Heart right ventricle (tissue), 16 donors: ENCODE results near the gene SKAP1. TPM values are rescaled to one million over a fixed set of nuclear protein-coding genes. Genes with fewer than 3 reads are reported as not detected.

ENCODE experiments used
- ATAC-seq, 8 donors: fragments of 200-7000 bp; cut with Tn5 transposase; one replicate each; pipeline ENCODE4 v1.9.1; 2020; ENCODE audit warnings: mild to moderate bottlenecking in 8 of 8, moderate library complexity in 8 of 8, moderate number of reproducible peaks in 1 of 8
- DNase-seq, 2 donors: peaks; one replicate each; pipeline ENCODE4 v3.0.0-alpha.2; 2020
- H3K27ac ChIP-seq, 10 donors: fragments of 200-600 bp; sonication (generic) in 2 of 10; one replicate each; pipeline versions ENCODE4 v1.5.0 to v1.8.0; 2020 to 2022; ENCODE audit warnings: mild to moderate bottlenecking in 3 of 10
- H3K27me3 ChIP-seq, 7 donors: fragments of 200-600 bp; one replicate each; pipeline ENCODE4 v1.8.0; 2021 to 2022; ENCODE audit warnings: mild to moderate bottlenecking in 2 of 7
- H3K36me3 ChIP-seq, 9 donors: fragments of 200-600 bp; sonication (generic) in 1 of 9; one replicate each; pipeline versions ENCODE4 v1.5.0 to v1.8.0; 2020 to 2022; ENCODE audit warnings: mild to moderate bottlenecking in 2 of 9
- H3K4me1 ChIP-seq, 9 donors: fragments of 200-600 bp; sonication (generic) in 1 of 9; one replicate each; pipeline versions ENCODE4 v1.5.0 to v1.8.0; 2020 to 2022; ENCODE audit warnings: mild to moderate bottlenecking in 4 of 9
- H3K4me3 ChIP-seq, 10 donors: fragments of 200-600 bp; sonication (generic) in 2 of 10; one replicate each; pipeline versions ENCODE4 v1.5.0 to v1.8.0; 2020 to 2022; ENCODE audit warnings: mild to moderate bottlenecking in 7 of 10, moderate library complexity in 2 of 10
- H3K9me3 ChIP-seq, 11 donors: fragments of 200-600 bp in 10 of 11; sonication (generic) in 2 of 11; one replicate each; pipeline versions ENCODE4 v1.5.0 to v1.8.0; 2013 to 2022; ENCODE audit warnings: mild to moderate bottlenecking in 2 of 11, control low read depth in 1 of 11, moderate library complexity in 1 of 11
- CTCF ChIP-seq, 9 donors: fragments of 200-600 bp; sonication (generic) in 2 of 9; IDR thresholded peaks; one replicate each; pipeline versions ENCODE4 v1.5.0 to v1.8.0; 2021 to 2022; ENCODE audit warnings: antibody characterized with exemption in 9 of 9, mild to moderate bottlenecking in 5 of 9, moderate library complexity in 1 of 9
- WGBS, 2 donors: extraction: QIAGEN DNeasy Blood & Tissue Kit; methylation state at CpG; one replicate each; pipeline ENCODE4 v1.1.7; 2013; ENCODE audit warnings: inconsistent platforms in 1 of 2; 5-methylcytosine and 5-hydroxymethylcytosine counted together
- intact Hi-C, 10 donors: fragments of 100-400 bp; cut with DNase I; formaldehyde crosslinking; loops; one replicate each; pipeline versions ENCODE4 v1.11.1 to v1.14.2; 2022
- polyA plus RNA-seq, 2 donors: library from polyadenylated mRNA; stranded (reverse); fragments of 200-250 nt; gene quantifications; one replicate each; pipeline ENCODE4 v1.2.3, GENCODE V29; 2013
- total RNA-seq, 10 donors: library from RNA; stranded (reverse); fragmentation: NEBNext Ultra II Directional in 3 of 10; extraction: Animal tissue kit (Norgen Biotek cat#: 25700) in 3 of 10; gene quantifications; one replicate each; pipeline versions ENCODE4 v1.2.1 to v1.2.4, GENCODE V29; 2021 to 2023
- donor health status: Arrhythmogenic right ventricular cardiomyopathy.
- donor health status: ischemic (EF 13 %, LVEDD 7.1; RV severe dilation, severe dysfunction).
- donor health status: healthy with polysubstance abuse.
- donor health status: DM: no; HTN: yes; CAD: no.
- donor health status: DM: no; HTN: no; CAD: no.
- donor health status: ischemic (EF 25% LVEDD 6.9; RV normal size, moderate dysfunction).
- donor health status: ischemic (EF 25% LVEDD 5.7; RV mildly dilated, moderate dysfunction).
- donor health status: healthy.
- donor health status: DM: yes; HTN: yes; CAD: no.
- donor health status: Ischemic cardiomyopathy.
- donor health status: ischemic (EF 35%, LVEDD 5.7; RV mildly dilated, moderate dysfunction).
- donor health status: nonischemic (EF 11% LVEDD 7.7; RV severe dilation, severe dysfunction).
- donor health status: DM: yes; HTN: yes; CAD: no.
- donor health status: PGD.
- donor health status: ischemic (EF 29% LVEDD 5.4; RV normal size, mild dysfunction).
- donor health status: nonischemic (EF 23%, LVEDD 6.1; RV moderate dilation, normal function).

SKAP1 gene
- total and polyA plus RNA-seq, 12 donors: 0.33 to 1.7 (median 0.75) TPM; not detected in 5

GRCh38 chr17:48169926-48170325 lies 260.1 kb downstream of the SKAP1 start:
- WGBS, 2 donors: 66 to 76% methylated on average over 1 of the region's 1 CpG
- Histone ChIP-seq H3K4me3 (no peak overlapping the region), H3K27me3 (peaks cover 5 to 71% (median 44%) of the 10 kb centered on the region in 7 donors), H3K9me3 (no peaks in the 10 kb centered on the region), H3K27ac (no peak overlapping the region), H3K36me3 (no peaks in the 10 kb centered on the region), H3K4me1 (no peaks in the 10 kb centered on the region)
- TF ChIP-seq CTCF (IDR thresholded peaks at IDR 0.05): no peak
- intact Hi-C loops: loop anchor here in 1 of 10 donors (10.0 kb wide), 1 partner anchor 445 kb away; the partner anchor contains the start of genes HOXB7 and HOXB8
- DNase-seq (no peak), ATAC-seq (no peak)

- H3K4me3 ChIP-seq: no peak overlapping the region
- no peak for ATAC-seq
- no peak overlapping the region for H3K27ac ChIP-seq
- intact Hi-C loops: loop anchor here in 1 of 10 donors (10.0 kb wide), 1 partner anchor 451 kb away; the partner anchor contains the start of genes HOXB7 and HOXB8
- H3K4me1 ChIP-seq: peaks cover 0 to 5% (median 0%) of the 10 kb centered on the region in 9 donors
- DNase-seq: no peak
- TF ChIP-seq CTCF (IDR thresholded peaks at IDR 0.05): no peak
- peaks cover 5 to 44% (median 22%) of the 10 kb centered on the region in 7 donors for H3K27me3 ChIP-seq
- H3K9me3 ChIP-seq: no peaks in the 10 kb centered on the region
- WGBS, 2 donors: 92 to 93% methylated on average over 1 of the region's 1 CpG
- H3K36me3 ChIP-seq: no peaks in the 10 kb centered on the region
Observed at GRCh38 chr17:48163809-48164208, 266.2 kb downstream of the SKAP1 start.

GRCh38 chr17:48162946-48163506 lies 267.0 kb downstream of the SKAP1 start:
- Histone ChIP-seq H3K4me3 (no peak overlapping the region), H3K4me1 (peaks cover 0 to 5% (median 0%) of the 10 kb centered on the region in 9 donors), H3K27me3 (peaks cover under 1 to 37% (median 15%) of the 10 kb centered on the region in 7 donors), H3K27ac (no peak overlapping the region), H3K9me3 (no peaks in the 10 kb centered on the region), H3K36me3 (no peaks in the 10 kb centered on the region)
- TF ChIP-seq CTCF (IDR thresholded peaks at IDR 0.05): no peak
- 50 to 63% methylated on average over 5 of the region's 5 CpGs for whole genome bisulfite sequencing, 2 donors
- ATAC-seq (no peak), DNase-seq (no peak)
- intact Hi-C loops: loop anchor here in 1 of 10 donors (10.0 kb wide), 1 partner anchor 452 kb away; the partner anchor contains the start of genes HOXB7 and HOXB8

GRCh38 chr17:48162306-48162934 lies 267.6 kb downstream of the SKAP1 start:
- 92 to 93% methylated on average over 5 of the region's 5 CpGs for WGBS, 2 donors
- peaks cover 0 to 5% (median 0%) of the 10 kb centered on the region in 9 donors for H3K4me1 ChIP-seq

More at GRCh38 chr17:48162306-48162934, 267.6 kb downstream of the SKAP1 start:
- DNase-seq (no peak), ATAC-seq (no peak)
- Histone ChIP-seq H3K4me3 (no peak overlapping the region), H3K9me3 (no peaks in the 10 kb centered on the region), H3K36me3 (no peaks in the 10 kb centered on the region), H3K27me3 (peaks cover 0 to 31% (median 10%) of the 10 kb centered on the region in 7 donors), H3K27ac (no peak overlapping the region)
- intact Hi-C loops: loop anchor here in 1 of 10 donors (10.0 kb wide), 1 partner anchor 452 kb away; the partner anchor contains the start of genes HOXB7 and HOXB8
- no peak for TF ChIP-seq CTCF (IDR thresholded peaks at IDR 0.05)
